SK-N-SH (cell line): Measurements from ENCODE around the gene IFT122. TPM values are rescaled to one million over a fixed set of nuclear protein-coding genes. Genes with fewer than 3 reads are reported as not detected.

Experiments
- CTCF ChIA-PET: fragments of 300-600, 350-600 bp; formaldehyde crosslinking; extraction: SDS; loops from one replicate; lab custom pipeline; 2021; lab: Yijun Ruan, JAX
- POLR2A ChIA-PET: fragments of 350-600 bp; sonication (Branson Sonifier 250); formaldehyde crosslinking; extraction: SDS; loops from one replicate; lab custom pipeline; 2020; ENCODE audit warnings: antibody characterized with exemption, inconsistent platforms; lab: Yijun Ruan, JAX
- DNase-seq: peaks from one replicate; pipeline ENCODE4 v3.0.0; 2012
- H2AFZ ChIP-seq: fragments of 200-600 bp; sonication (generic); 2 replicates; pipeline ENCODE4 v1.8.1; 2016; ENCODE audit warnings: antibody characterized with exemption, mild to moderate bottlenecking, low read depth
- H3F3A ChIP-seq: fragments of 200-600 bp; sonication (generic); replicated peaks from 2 replicates; pipeline ENCODE3; 2016; ENCODE audit warnings: antibody characterized with exemption, mild to moderate bottlenecking; ENCODE audit not compliant: insufficient read depth
- H3K27ac ChIP-seq, 2 experiments: fragments of 200-500 bp in 1 of 2; fragments of 200-600 bp in 1 of 2; sonication (Bioruptor generic) in 1 of 2; sonication (generic), shearing (Covaris generic) in 1 of 2; 2 replicates each; pipeline versions ENCODE4 v1.5.1 to v1.6.1; 2014 to 2016; ENCODE audit warnings: low read depth in 2 of 2, inconsistent platforms in 1 of 2, low read length in 1 of 2, mild to moderate bottlenecking in 1 of 2, mixed read lengths in 1 of 2
- H3K27me3 ChIP-seq: fragments of 200-600 bp; sonication (generic), shearing (Covaris generic); 2 replicates; pipeline ENCODE4 v1.6.1; 2016; ENCODE audit warnings: mixed run types; ENCODE audit not compliant: insufficient read depth
- H3K36me3 ChIP-seq, 2 experiments: fragments of 200-500 bp in 1 of 2; fragments of 200-600 bp in 1 of 2; sonication (Bioruptor generic) in 1 of 2; sonication (generic) in 1 of 2; replicated peaks in 1 of 2; 2 replicates each; pipeline versions ENCODE3 to v1.5.1; 2014 to 2016; ENCODE audit warnings: low read length in 1 of 2, mild to moderate bottlenecking in 1 of 2; ENCODE audit not compliant: insufficient read depth in 2 of 2, control insufficient read depth in 1 of 2
- H3K4me1 ChIP-seq, 2 experiments: fragments of 200-500 bp in 1 of 2; fragments of 200-600 bp in 1 of 2; sonication (Bioruptor generic) in 1 of 2; sonication (generic), shearing (Covaris generic) in 1 of 2; 2 replicates each; pipeline versions ENCODE4 v1.5.1 to v1.6.1; 2014 to 2016; ENCODE audit warnings: low read depth in 1 of 2, low read length in 1 of 2, mixed run types in 1 of 2; ENCODE audit not compliant: insufficient read depth in 2 of 2, control insufficient read depth in 1 of 2
- H3K4me2 ChIP-seq: fragments of 200-600 bp; sonication (generic), shearing (Covaris generic); 2 replicates; pipeline ENCODE4 v1.6.1; 2017; ENCODE audit warnings: mixed run types
- H3K4me3 ChIP-seq, 2 experiments: fragments of 200-500 bp in 1 of 2; fragments of 200-600 bp in 1 of 2; sonication (Bioruptor generic) in 1 of 2; sonication (generic), shearing (Covaris generic) in 1 of 2; 2 replicates each; pipeline versions ENCODE4 v1.5.1 to v1.8.1; 2014 to 2016; ENCODE audit warnings: low read depth in 2 of 2, inconsistent platforms in 1 of 2, low read length in 1 of 2, mild to moderate bottlenecking in 1 of 2, mixed read lengths in 1 of 2, moderate library complexity in 1 of 2
- H3K79me2 ChIP-seq: fragments of 200-600 bp; sonication (generic); 2 replicates; pipeline ENCODE4 v1.8.1; 2017; ENCODE audit warnings: mild to moderate bottlenecking; ENCODE audit not compliant: insufficient read depth
- H3K9ac ChIP-seq: fragments of 200-600 bp; sonication (generic); 2 replicates; pipeline ENCODE4 v1.6.1; 2017; ENCODE audit warnings: mixed run types
- H3K9me2 ChIP-seq: fragments of 200-600 bp; sonication (generic); 2 replicates; pipeline ENCODE4 v1.6.1; 2017; ENCODE audit warnings: mixed run types
- H3K9me3 ChIP-seq: fragments of 200-600 bp; sonication (generic); 2 replicates; pipeline ENCODE4 v1.6.1; 2017; ENCODE audit warnings: mixed run types, mild to moderate bottlenecking, moderate library complexity
- H4K20me1 ChIP-seq: fragments of 200-600 bp; sonication (generic); 2 replicates; pipeline ENCODE4 v1.6.1; 2017; ENCODE audit warnings: mild to moderate bottlenecking, mixed run types; ENCODE audit not compliant: insufficient read depth
- CTCF ChIP-seq: fragments of 200-600 bp; sonication (generic); IDR thresholded peaks from 2 replicates; pipeline ENCODE4 v1.6.1; 2017; ENCODE audit warnings: antibody characterized with exemption, mild to moderate bottlenecking, moderate library complexity
- EP300 ChIP-seq, 2 experiments: IDR thresholded peaks; 2 replicates each; pipeline versions ENCODE4 v1.4.0 to v1.6.1; 2012; ENCODE audit warnings: borderline replicate concordance in 1 of 2, low read depth in 1 of 2, low read length in 1 of 2
- FOSL2 ChIP-seq: IDR thresholded peaks from 2 replicates; pipeline ENCODE4 v1.4.0; 2012; ENCODE audit warnings: low read depth, mild to moderate bottlenecking, moderate library complexity, borderline replicate concordance
- GABPA ChIP-seq: IDR thresholded peaks from 2 replicates; pipeline ENCODE4 v1.4.0; 2012; ENCODE audit warnings: low read depth, mild to moderate bottlenecking
- MAX ChIP-seq: IDR thresholded peaks from 2 replicates; pipeline ENCODE4 v1.4.0; 2012; ENCODE audit warnings: low read depth
- MXI1 ChIP-seq: IDR thresholded peaks from 2 replicates; pipeline ENCODE4 v1.6.1; 2012; ENCODE audit warnings: mild to moderate bottlenecking, low read depth, low read length, improper control_type of control experiment
- PBX3 ChIP-seq: IDR thresholded peaks from 2 replicates; pipeline ENCODE4; 2012
- RXRA ChIP-seq: IDR thresholded peaks from 2 replicates; pipeline ENCODE4 v1.4.0; 2012; ENCODE audit warnings: low read depth, mild to moderate bottlenecking, borderline replicate concordance
- SMC3 ChIP-seq: IDR thresholded peaks from 2 replicates; pipeline ENCODE4 v1.6.1; 2012; ENCODE audit warnings: low read depth, low read length, improper control_type of control experiment
- TAF1 ChIP-seq: IDR thresholded peaks from 2 replicates; pipeline ENCODE4 v1.6.1; 2012; ENCODE audit warnings: low read depth, mild to moderate bottlenecking, low read length, moderate library complexity, borderline replicate concordance
- TCF12 ChIP-seq: IDR thresholded peaks from 2 replicates; pipeline ENCODE4 v1.4.0; 2012
- TEAD4 ChIP-seq: IDR thresholded peaks from 2 replicates; pipeline ENCODE4 v1.4.0; 2012; ENCODE audit warnings: mild to moderate bottlenecking, borderline replicate concordance; ENCODE audit not compliant: insufficient read depth
- ZBTB33 ChIP-seq: IDR thresholded peaks from 2 replicates; pipeline ENCODE4 v1.4.0; 2012; ENCODE audit warnings: low read depth, borderline replicate concordance
- WGBS: methylation state at CpG from one replicate; pipeline ENCODE4 v1.1.6; 2017; ENCODE audit warnings: low lambda C conversion rate; 5-methylcytosine and 5-hydroxymethylcytosine counted together
- polyA plus RNA-seq, 3 experiments: library from polyadenylated mRNA; depleted of rRNA; stranded (reverse); fragments of >200 nt; gene quantifications; 2 replicates each; pipeline ENCODE4 v1.2.3, GENCODE V29; 2012

IFT122 gene
- polyA plus RNA-seq, 1 of the 3 experiments (the other 2 are of a cell fraction): 20.1 TPM

- H3F3A ChIP-seq: no peaks in the 10 kb centered on the region
- no peaks in the 10 kb centered on the region for H4K20me1 ChIP-seq
- no peak overlapping the region for H3K27ac ChIP-seq
- H3K9me3 ChIP-seq: no peaks in the 10 kb centered on the region
- no peak overlapping the region for H2AFZ ChIP-seq
- H3K27me3 ChIP-seq: no peaks in the 10 kb centered on the region
- H3K4me1 ChIP-seq: peaks cover 4 to 17% of the 10 kb centered on the region in 2 experiments; a peak in 2 of 4 replicates
- ChIA-PET POLR2A (no interaction called here), CTCF (interaction anchor here (1.1 to 5.8 kb wide), 3 partner anchors 11 to 328 kb away, joined by 3 to 37 read pairs (median 5); no protein-coding TSS in a partner anchor)
- WGBS: 89% methylated on average over 4 of the region's 5 CpGs
- H3K79me2 ChIP-seq: no peaks in the 10 kb centered on the region
- H3K9me2 ChIP-seq: no peaks in the 10 kb centered on the region
- no peak for DNase-seq
- H3K4me3 ChIP-seq: no peak overlapping the region
- H3K36me3 ChIP-seq: peaks cover 3 to 21% of the 10 kb centered on the region in 2 experiments
- H3K4me2 ChIP-seq: no peak overlapping the region
- no peak for TF ChIP-seq RXRA
- no peak overlapping the region for H3K9ac ChIP-seq
Measured at GRCh38 chr3:129501630-129502029, 61.6 kb downstream of the IFT122 start.

GRCh38 chr3:129502641-129503408 lies 62.8 kb downstream of the IFT122 start:
- no peak overlapping the region for H2AFZ ChIP-seq
- H3K9me2 ChIP-seq: no peaks in the 10 kb centered on the region
- no peak overlapping the region for H3K4me2 ChIP-seq
- POLR2A ChIA-PET: no interaction called here
- no peaks in the 10 kb centered on the region for H4K20me1 ChIP-seq
- CTCF ChIA-PET: interaction anchor here (0.6 to 5.8 kb wide), 7 partner anchors 10 to 440 kb away, joined by 3 to 37 read pairs (median 3); no protein-coding TSS in a partner anchor
- WGBS: 93% methylated on average over 10 of the region's 18 CpGs
- H3K79me2 ChIP-seq: no peaks in the 10 kb centered on the region
- peaks cover 3 to 25% of the 10 kb centered on the region in 2 experiments for H3K36me3 ChIP-seq
- no peak overlapping the region for H3K9ac ChIP-seq
- H3K27ac ChIP-seq: no peak overlapping the region
- H3K4me1 ChIP-seq: peaks cover 4 to 28% of the 10 kb centered on the region in 2 experiments; a peak in 2 of 4 replicates
- H3K4me3 ChIP-seq: no peak overlapping the region
- DNase-seq: no peak
- no peaks in the 10 kb centered on the region for H3K27me3 ChIP-seq
- H3K9me3 ChIP-seq: no peaks in the 10 kb centered on the region
- no peak for TF ChIP-seq PBX3
- no peak for TF ChIP-seq MXI1
- H3F3A ChIP-seq: no peaks in the 10 kb centered on the region

- WGBS: 75% methylated on average over 11 of the region's 13 CpGs
- Histone ChIP-seq H2AFZ (no peak overlapping the region), H3K4me1 (peaks cover 3 to 28% of the 10 kb centered on the region in 2 experiments; a peak in 2 of 4 replicates), H3K27me3 (no peaks in the 10 kb centered on the region), H3K4me3 (no peak overlapping the region), H3F3A (no peaks in the 10 kb centered on the region), H3K9ac (no peak overlapping the region), H4K20me1 (no peaks in the 10 kb centered on the region), H3K9me3 (no peaks in the 10 kb centered on the region), H3K4me2 (no peak overlapping the region), H3K27ac (no peak overlapping the region), H3K79me2 (no peaks in the 10 kb centered on the region), H3K9me2 (no peaks in the 10 kb centered on the region), H3K36me3 (peaks cover 3 to 26% of the 10 kb centered on the region in 2 experiments)
- ChIA-PET CTCF (interaction anchor here (0.9 to 5.8 kb wide), 5 partner anchors 10 to 439 kb away, joined by 3 to 37 read pairs (median 3); no protein-coding TSS in a partner anchor), POLR2A (no interaction called here)
- DNase-seq: no peak
- TF ChIP-seq TCF12 (no peak), GABPA (no peak), RXRA (no peak), TAF1 (no peak), SMC3 (no peak), CTCF (no peak), ZBTB33 (no peak), FOSL2 (no peak), MAX (no peak), EP300 (IDR thresholded peaks at IDR 0.05; ENCODE audit: borderline replicate concordance in 1 of 2, low read depth in 1 of 2, low read length in 1 of 2) (no peak), TEAD4 (no peak), MXI1 (no peak)
Measured at GRCh38 chr3:129503471-129504291, 63.7 kb downstream of the IFT122 start.
